ENCODE data around the gene MEIKIN. TPM values are rescaled to one million over a fixed set of nuclear protein-coding genes. Genes with fewer than 3 reads are reported as not detected.

The MEIKIN gene
- total and polyA plus RNA-seq, 2 of the 13 experiments (the other 11 are each of a cell fraction or from before 2014, with no cell fraction given) = not detected

DNA sequence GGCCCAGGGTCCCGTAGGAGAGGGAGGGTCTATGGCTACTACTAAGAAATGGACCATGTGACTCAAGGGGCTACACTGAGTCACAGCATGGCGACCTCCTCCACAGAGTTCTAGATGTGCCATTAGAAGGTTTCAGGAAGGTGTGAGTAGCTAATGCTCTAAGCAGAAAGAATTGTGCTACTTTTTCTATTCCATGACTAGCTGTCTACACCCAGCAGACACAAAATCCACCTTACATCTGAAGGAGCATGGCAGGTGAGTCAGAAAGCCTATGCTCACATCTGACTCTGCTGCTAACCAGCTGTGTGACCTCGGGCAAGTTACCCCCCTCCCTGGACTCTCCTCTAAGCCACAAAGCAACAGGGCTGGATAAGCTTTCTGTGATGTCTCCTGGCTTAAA, 14.4 kb upstream of the MEIKIN start:
- Histone ChIP-seq H2AFZ (ENCODE audit: low read length) (no peak overlapping the region), H3K79me2 (ENCODE audit: insufficient read depth, low read length) (no peaks in the 10 kb centered on the region), H3K9me3 (ENCODE audit: low read length) (no peaks in the 10 kb centered on the region), H3K4me1 (ENCODE audit: insufficient read depth, low read length) (peaks cover 18% of the 10 kb centered on the region), H3K27me3 (ENCODE audit: control insufficient read depth in 1 of 2, insufficient read depth in 2 of 2, low read length in 2 of 2) (no peaks in the 10 kb centered on the region), H3K4me3 (replicated peaks in 1 of 3; ENCODE audit: insufficient read depth in 1 of 3, low read depth in 2 of 3, low read length in 3 of 3) (no peak overlapping the region), H3K4me2 (ENCODE audit: low read depth, low read length) (no peak overlapping the region), H3K27ac (ENCODE audit: extremely low read length, insufficient read depth, low read length) (no peak overlapping the region), H4K20me1 (ENCODE audit: insufficient read depth, low read length) (no peaks in the 10 kb centered on the region), H3K9ac (ENCODE audit: insufficient read depth, low read depth, low read length) (no peak overlapping the region), H3K36me3 (replicated peaks in 1 of 2; ENCODE audit: control insufficient read depth in 1 of 2, insufficient read depth in 2 of 2, low read length in 2 of 2) (no peaks in the 10 kb centered on the region)
- no peak for FAIRE-seq
- in situ Hi-C loops (cut with HindIII; ENCODE audit: extremely low pct_ligation_motif_present, low pct_unique_long_range_greater_than_20kb) = no loop called here
- no peak for ATAC-seq
- ChIA-PET POLR2A (no interaction called here), CTCF (ENCODE audit: low intra/inter-chr PET ratio, low total read pairs) (no interaction called here)
- TF ChIP-seq PATZ1 (CRISPR knock-in tag; IDR thresholded peaks at IDR 0.05) (no peak), ZBTB10 (CRISPR knock-in tag; IDR thresholded peaks at IDR 0.05; ENCODE audit: borderline replicate concordance) (no peak), NCOA5 (CRISPR knock-in tag; IDR thresholded peaks at IDR 0.05) (no peak), TOE1 (CRISPR knock-in tag; IDR thresholded peaks at IDR 0.05) (no peak), ZNF343 (CRISPR knock-in tag; IDR thresholded peaks at IDR 0.05) (no peak), RARA (CRISPR knock-in tag; IDR thresholded peaks at IDR 0.05) (no peak), ZNF496 (CRISPR knock-in tag; IDR thresholded peaks at IDR 0.05; ENCODE audit: insufficient replicate concordance) (no peak), ISX (CRISPR knock-in tag; conservative IDR thresholded peaks at IDR 0.05) (no peak), POGZ (CRISPR knock-in tag; IDR thresholded peaks at IDR 0.05) (no peak), ZNF24 (IDR thresholded peaks at IDR 0.05) (no peak), ARNTL (CRISPR knock-in tag; IDR thresholded peaks at IDR 0.05) (no peak), ATF7 (IDR thresholded peaks at IDR 0.05) (no peak), ATF7 (CRISPR knock-in tag; IDR thresholded peaks at IDR 0.05) (no peak), NFYC (CRISPR knock-in tag; IDR thresholded peaks at IDR 0.05) (no peak), GLMP (CRISPR knock-in tag; IDR thresholded peaks at IDR 0.05; ENCODE audit: borderline replicate concordance) (no peak)
- TF ChIP-seq, protein P1, sequence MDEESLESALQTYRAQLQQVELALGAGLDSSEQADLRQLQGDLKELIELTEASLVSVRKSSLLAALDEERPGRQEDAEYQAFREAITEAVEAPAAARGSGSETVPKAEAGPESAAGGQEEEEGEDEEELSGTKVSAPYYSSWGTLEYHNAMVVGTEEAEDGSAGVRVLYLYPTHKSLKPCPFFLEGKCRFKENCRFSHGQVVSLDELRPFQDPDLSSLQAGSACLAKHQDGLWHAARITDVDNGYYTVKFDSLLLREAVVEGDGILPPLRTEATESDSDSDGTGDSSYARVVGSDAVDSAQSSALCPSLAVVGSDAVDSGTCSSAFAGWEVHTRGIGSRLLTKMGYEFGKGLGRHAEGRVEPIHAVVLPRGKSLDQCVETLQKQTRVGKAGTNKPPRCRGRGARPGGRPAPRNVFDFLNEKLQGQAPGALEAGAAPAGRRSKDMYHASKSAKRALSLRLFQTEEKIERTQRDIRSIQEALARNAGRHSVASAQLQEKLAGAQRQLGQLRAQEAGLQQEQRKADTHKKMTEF (CRISPR knock-in tag; IDR thresholded peaks at IDR 0.05) = no peak
- TF ChIP-seq, protein P2, sequence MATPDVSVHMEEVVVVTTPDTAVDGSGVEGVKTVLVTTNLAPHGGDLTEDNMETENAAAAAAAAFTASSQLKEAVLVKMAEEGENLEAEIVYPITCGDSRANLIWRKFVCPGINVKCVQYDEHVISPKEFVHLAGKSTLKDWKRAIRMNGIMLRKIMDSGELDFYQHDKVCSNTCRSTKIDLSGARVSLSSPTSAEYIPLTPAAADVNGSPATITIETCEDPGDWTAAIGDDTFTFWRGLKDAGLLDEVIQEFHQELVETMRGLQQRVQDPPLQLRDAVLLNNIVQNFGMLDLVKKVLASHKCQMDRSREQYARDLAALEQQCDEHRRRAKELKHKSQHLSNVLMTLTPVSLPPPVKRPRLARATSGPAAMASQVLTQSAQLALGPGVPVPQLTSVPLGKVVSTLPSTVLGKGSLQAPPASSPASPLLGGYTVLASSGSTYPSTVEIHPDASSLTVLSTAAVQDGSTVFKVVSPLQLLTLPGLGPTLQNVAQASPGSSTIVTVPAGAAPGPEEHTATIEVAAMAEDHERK (CRISPR knock-in tag; IDR thresholded peaks at IDR 0.05; ENCODE audit: low read depth) = no peak
- no TSS peak for BruUV-seq (replicated peaks)
- no peak for DNase-seq (ENCODE audit: low spot score)
- intact Hi-C loops (cut with micrococcal nuclease; ENCODE audit: unreplicated experiment) = loop anchor here (5.0 kb wide), 1 partner anchor 42 kb away; no protein-coding TSS in a partner anchor
- WGBS (ENCODE audit: low lambda C conversion rate) = 73% methylated on average over 2 of the region's 3 CpGs
